Muscle of leg (tissue), 11 donors: ENCODE data around the gene EFNA3. TPM values are rescaled to one million over a fixed set of nuclear protein-coding genes. Genes with fewer than 3 reads are reported as not detected.

ENCODE experiments used
- DNase-seq: peaks from one replicate; pipeline ENCODE4 v3.0.0; 2013
- H3K27ac ChIP-seq: one replicate; pipeline ENCODE4 v1.5.1; 2013; ENCODE audit warnings: mild to moderate bottlenecking, low read length, control low read depth
- H3K27me3 ChIP-seq: one replicate; pipeline ENCODE4 v1.6.1; 2013; ENCODE audit warnings: low read length; ENCODE audit not compliant: control insufficient read depth, insufficient read depth
- H3K36me3 ChIP-seq: one replicate; pipeline ENCODE4 v1.6.1; 2013; ENCODE audit warnings: low read length; ENCODE audit not compliant: control insufficient read depth, insufficient read depth
- H3K4me1 ChIP-seq: one replicate; pipeline ENCODE4 v1.6.1; 2013; ENCODE audit warnings: low read length; ENCODE audit not compliant: control insufficient read depth, insufficient read depth
- H3K4me3 ChIP-seq: one replicate; pipeline ENCODE4 v1.5.1; 2013; ENCODE audit warnings: low read length, control low read depth
- H3K9me3 ChIP-seq: replicated peaks from 2 replicates; pipeline ENCODE4 v1.6.1; 2013; ENCODE audit warnings: low read depth, low read length; ENCODE audit not compliant: control insufficient read depth
- WGBS: methylation state at CpG from one replicate; pipeline ENCODE4 v1.1.5; 2013; ENCODE audit warnings: missing lambda C conversion rate; ENCODE audit not compliant: insufficient coverage; 5-methylcytosine and 5-hydroxymethylcytosine counted together
- polyA plus RNA-seq, 8 donors: library from polyadenylated mRNA; unstranded; fragments of 120-200 nt; gene quantifications; one replicate each; pipeline versions ENCODE4 v1.2.1 to v1.2.3, GENCODE V29; 2013; ENCODE audit warnings: inconsistent platforms in 1 of 8, low replicate concordance in 1 of 8; ENCODE audit not compliant: insufficient read length in 8 of 8, insufficient read depth in 1 of 8
- total RNA-seq: library from RNA; stranded (reverse); fragments of 120-200 nt; gene quantifications from one replicate; pipeline ENCODE4 v1.2.4, GENCODE V29; 2013

EFNA3 gene
- total and polyA plus RNA-seq, 9 donors, result 1.7 to 3.9 (median 2.2) TPM

DNA sequence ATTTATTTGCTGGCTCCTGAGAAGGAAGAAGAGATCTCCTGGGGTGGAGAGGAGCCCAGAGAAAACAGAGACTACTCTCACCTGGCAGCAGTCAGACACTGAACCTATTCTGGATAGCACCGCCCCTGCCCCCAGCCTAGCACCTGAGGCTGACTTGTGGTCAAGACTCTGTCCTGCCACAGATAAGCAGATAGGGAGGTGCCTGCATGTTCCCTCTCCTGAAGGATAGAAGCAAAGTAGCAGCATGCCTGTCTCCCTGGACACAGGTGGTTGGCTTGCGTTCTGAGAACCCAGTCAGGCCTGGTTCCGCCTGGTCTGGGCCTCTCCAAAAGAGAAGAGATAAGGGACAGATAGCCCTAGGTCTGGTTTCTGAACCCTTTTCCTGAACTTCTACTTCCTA is 1.3 kb upstream of the EFNA3 start:
- 94% methylated on average over 3 of the region's 3 CpGs for WGBS
- H3K4me3 ChIP-seq, result no peak overlapping the region
- H3K27me3 ChIP-seq, result peaks cover 66% of the 10 kb centered on the region
- H3K27ac ChIP-seq, result no peak overlapping the region
- H3K4me1 ChIP-seq, result peaks cover 40% of the 10 kb centered on the region
- no peak for DNase-seq
- H3K36me3 ChIP-seq, result no peaks in the 10 kb centered on the region
- H3K9me3 ChIP-seq, result no peaks in the 10 kb centered on the region

- Histone ChIP-seq H3K4me1 (peaks cover 46% of the 10 kb centered on the region), H3K9me3 (no peaks in the 10 kb centered on the region), H3K36me3 (no peaks in the 10 kb centered on the region), H3K27ac (no peak overlapping the region), H3K4me3 (no peak overlapping the region), H3K27me3 (peaks cover 67% of the 10 kb centered on the region)
- DNase-seq, result no peak
- WGBS, result 56% methylated on average over 2 of the region's 4 CpGs
Observed at GRCh38 chr1:155077758-155078445, 735 bp upstream of the EFNA3 start.

DNA sequence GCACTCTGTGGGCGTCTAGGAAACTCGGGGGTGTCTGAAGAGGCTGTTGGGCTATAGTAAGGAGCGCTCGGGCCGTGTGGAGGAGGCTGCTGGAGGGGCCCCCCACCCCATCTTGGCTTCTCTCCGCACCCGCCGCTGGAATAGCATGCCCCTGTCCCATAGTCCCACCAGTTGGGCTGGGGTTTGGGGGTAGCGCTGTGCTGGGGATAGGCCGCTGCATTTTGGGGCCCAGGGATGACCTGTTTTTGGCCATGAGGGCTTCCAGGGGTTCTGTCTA is 511 bp downstream of the EFNA3 start:
- H3K4me3 ChIP-seq, result peak overlapping the region; percentile 26
- H3K9me3 ChIP-seq, result no peaks in the 10 kb centered on the region
- H3K4me1 ChIP-seq, result peaks cover 54% of the 10 kb centered on the region
- no peak for DNase-seq
- H3K27ac ChIP-seq, result no peak overlapping the region
- H3K27me3 ChIP-seq, result peaks cover 69% of the 10 kb centered on the region
- WGBS, result 0% methylated on average over 8 of the region's 10 CpGs
- no peaks in the 10 kb centered on the region for H3K36me3 ChIP-seq

DNA sequence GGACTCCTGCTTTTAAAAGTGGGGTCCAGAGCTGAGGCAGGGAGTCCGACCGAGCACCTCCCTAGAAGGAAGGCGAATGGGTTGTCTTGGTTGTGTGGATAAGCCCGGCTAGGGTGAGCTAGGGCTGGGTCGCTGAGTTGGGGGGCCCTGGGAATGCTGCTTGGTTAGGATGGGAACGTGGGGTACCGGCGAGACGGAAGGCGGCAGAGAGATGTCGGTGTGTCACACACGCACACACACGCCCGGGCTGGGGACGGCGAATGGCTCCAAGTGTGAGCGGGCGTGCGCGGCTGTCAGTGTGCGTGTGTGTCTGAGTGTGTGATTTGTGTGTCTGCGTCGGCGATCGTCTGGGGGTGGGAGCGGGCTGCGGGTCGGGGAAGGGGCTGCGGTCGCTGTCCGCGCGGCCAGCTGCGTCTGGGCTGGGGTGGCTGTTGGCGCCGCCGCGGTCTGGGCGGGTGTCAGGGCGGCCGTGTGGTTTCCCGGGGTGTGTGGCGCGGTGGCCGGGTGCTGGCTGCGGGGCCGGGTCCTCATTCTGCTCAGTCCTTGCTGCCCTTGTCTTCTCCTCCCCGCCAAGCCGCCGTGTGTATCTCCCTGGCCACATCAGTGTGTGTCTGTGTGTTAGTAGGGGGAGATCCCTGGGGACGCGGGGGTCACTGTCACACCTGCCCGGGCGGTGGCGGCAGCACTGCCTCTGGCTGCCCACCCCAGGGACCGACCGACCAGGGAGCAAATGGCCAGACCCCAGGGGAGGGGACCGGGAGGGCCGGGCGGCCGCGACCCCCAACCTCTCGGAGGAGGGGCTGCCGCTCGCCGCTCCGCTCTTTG is 1.1 kb downstream of the EFNA3 start:
- WGBS, result 1% methylated on average over 61 of the region's 67 CpGs
- no peak overlapping the region for H3K4me3 ChIP-seq
- no peaks in the 10 kb centered on the region for H3K36me3 ChIP-seq
- DNase-seq, result no peak
- peaks cover 74% of the 10 kb centered on the region for H3K27me3 ChIP-seq
- no peak overlapping the region for H3K27ac ChIP-seq
- H3K4me1 ChIP-seq, result peaks cover 59% of the 10 kb centered on the region
- H3K9me3 ChIP-seq, result no peaks in the 10 kb centered on the region

- WGBS, result 1% methylated on average over 40 of the region's 71 CpGs
- peak overlapping the region; percentile 5 for H3K4me3 ChIP-seq
- H3K27ac ChIP-seq, result no peak overlapping the region
- no peak for DNase-seq
- H3K9me3 ChIP-seq, result no peaks in the 10 kb centered on the region
- H3K4me1 ChIP-seq, result peaks cover 61% of the 10 kb centered on the region
- H3K27me3 ChIP-seq, result peaks cover 72% of the 10 kb centered on the region
- H3K36me3 ChIP-seq, result no peaks in the 10 kb centered on the region
Observed at GRCh38 chr1:155080312-155081228, 1.9 kb downstream of the EFNA3 start.

DNA sequence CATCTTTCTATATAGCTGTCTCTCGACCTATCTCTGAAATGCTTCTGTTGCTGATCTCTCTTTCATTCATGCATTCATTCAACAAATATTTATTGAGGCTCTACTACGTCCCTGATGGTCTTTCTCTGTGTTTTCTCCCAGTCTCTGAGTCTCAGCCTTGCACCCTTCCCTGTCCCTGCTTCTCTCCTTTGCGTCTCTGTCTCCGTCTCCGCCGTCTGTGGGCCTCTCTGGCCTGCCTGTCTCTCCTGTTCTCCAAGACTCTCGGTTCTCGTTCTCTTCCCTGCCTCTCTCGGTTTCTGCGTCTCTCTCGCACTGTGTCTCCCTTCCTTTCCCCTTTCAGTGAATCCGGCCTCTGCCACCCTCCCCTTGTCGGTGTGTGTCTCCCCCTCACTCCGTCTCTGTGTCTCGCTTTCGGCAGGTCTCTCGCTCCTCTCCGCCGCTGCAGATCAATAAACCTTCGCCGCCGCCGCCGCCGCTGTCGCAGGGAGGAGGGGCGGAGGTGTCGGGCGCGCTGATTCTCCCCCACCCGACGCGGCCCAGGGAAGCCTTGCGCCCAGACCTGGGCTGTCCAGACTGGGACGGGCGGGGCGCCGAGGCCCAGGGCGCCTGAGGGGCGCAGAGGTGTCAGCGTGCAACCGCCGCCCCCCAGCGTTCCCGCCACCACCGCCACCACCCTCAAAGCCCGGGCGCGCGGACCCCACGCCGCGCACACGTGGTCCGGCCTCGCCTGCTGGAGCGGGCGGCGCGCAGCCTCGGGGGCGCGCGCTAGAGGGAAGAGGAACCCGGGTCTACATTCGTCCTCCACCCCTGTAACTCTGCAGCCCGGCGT is 3.0 kb downstream of the EFNA3 start:
- 2% methylated on average over 49 of the region's 68 CpGs for WGBS
- peaks cover 72% of the 10 kb centered on the region for H3K27me3 ChIP-seq
- no peaks in the 10 kb centered on the region for H3K9me3 ChIP-seq
- H3K4me3 ChIP-seq, result no peak overlapping the region
- H3K4me1 ChIP-seq, result peaks cover 72% of the 10 kb centered on the region
- H3K36me3 ChIP-seq, result no peaks in the 10 kb centered on the region
- no peak overlapping the region for H3K27ac ChIP-seq
- DNase-seq, result no peak

GRCh38 chr1:155082301-155083051 is 3.8 kb downstream of the EFNA3 start:
- Histone ChIP-seq H3K36me3 (no peaks in the 10 kb centered on the region), H3K4me1 (peaks cover 72% of the 10 kb centered on the region), H3K9me3 (no peaks in the 10 kb centered on the region), H3K4me3 (no peak overlapping the region), H3K27me3 (peaks cover 68% of the 10 kb centered on the region), H3K27ac (no peak overlapping the region)
- WGBS, result 3% methylated on average over 25 of the region's 36 CpGs
- DNase-seq, result no peak

- WGBS, result 59% methylated on average over 3 of the region's 6 CpGs
- Histone ChIP-seq H3K9me3 (no peaks in the 10 kb centered on the region), H3K4me3 (no peak overlapping the region), H3K27ac (no peak overlapping the region), H3K4me1 (peaks cover 70% of the 10 kb centered on the region), H3K36me3 (no peaks in the 10 kb centered on the region), H3K27me3 (peaks cover 63% of the 10 kb centered on the region)
- no peak for DNase-seq
Observed at GRCh38 chr1:155083052-155083541, 4.5 kb downstream of the EFNA3 start.
